BE2C (cell line): ENCODE measurements around the gene TSSC4.

Source experiments
- DNase-seq: peaks from one replicate; pipeline ENCODE4 v3.0.0-alpha.2; 2020
- H3K27me3 ChIP-seq: fragments of 250-450 bp; sonication (Bioruptor Pico); 2 replicates; pipeline ENCODE4 v1.5.1; 2020; ENCODE audit warnings: mild to moderate bottlenecking
- H3K36me3 ChIP-seq: fragments of 250-450 bp; sonication (Bioruptor Pico); 2 replicates; pipeline ENCODE4 v1.5.1; 2020; ENCODE audit warnings: mild to moderate bottlenecking
- H3K4me1 ChIP-seq: fragments of 250-450 bp; sonication (Bioruptor Pico); 2 replicates; pipeline ENCODE4 v1.5.1; 2020
- H3K4me3 ChIP-seq: 2 replicates; pipeline ENCODE4 v1.5.1; 2011; ENCODE audit warnings: low read depth, low read length
- H3K9me3 ChIP-seq: fragments of 250-450 bp; sonication (Bioruptor Pico); 2 replicates; pipeline ENCODE4 v1.5.1; 2020
- TF ChIP-seq, protein P1 (sequence below): IDR thresholded peaks from 2 replicates; pipeline ENCODE4 v1.5.1; 2012; ENCODE audit warnings: mild to moderate bottlenecking, low read depth, low read length

Gene TSSC4

DNA sequence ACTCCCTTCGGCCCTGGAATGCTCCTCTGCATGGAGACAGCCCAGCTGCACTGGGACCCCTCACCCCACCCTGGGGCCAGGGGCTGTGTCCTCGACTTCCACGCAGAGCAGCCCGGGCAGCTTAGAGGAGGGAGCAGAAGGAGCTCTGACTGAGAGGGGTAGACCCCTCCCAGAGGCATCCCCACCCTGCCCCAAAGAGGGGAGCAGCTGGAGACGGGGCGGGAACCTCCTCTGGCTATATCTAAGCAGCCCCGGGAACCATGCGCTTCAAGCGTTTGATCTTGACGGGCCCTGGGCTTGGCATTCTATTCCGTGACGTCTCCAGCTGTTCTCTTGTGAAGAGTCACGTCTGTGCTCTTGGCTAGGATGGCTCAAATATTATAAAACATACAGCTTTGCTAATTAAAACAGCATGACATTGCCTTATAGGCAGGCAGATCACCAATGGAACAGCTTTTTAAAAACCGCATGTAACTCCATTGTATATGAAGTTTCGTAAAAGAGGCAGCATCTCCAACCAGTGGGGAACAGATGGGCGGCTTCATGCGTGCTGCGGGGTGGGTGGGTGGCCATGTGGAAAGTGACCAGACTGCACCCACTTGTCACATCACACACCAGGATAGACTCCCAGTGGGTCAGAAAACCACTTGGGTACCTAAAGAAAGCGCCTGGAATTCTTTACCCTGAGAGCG is 51.9 kb downstream of the TSSC4 start:
- Histone ChIP-seq H3K9me3 (no peaks in the 10 kb centered on the region), H3K4me3 (no peak overlapping the region), H3K4me1 (no peaks in the 10 kb centered on the region), H3K27me3 (0 out of 2 replicates have a peak, but pooled peaks cover 2% of the 10 kb centered on the region), H3K36me3 (no peaks in the 10 kb centered on the region)
- TF ChIP-seq, protein P1, sequence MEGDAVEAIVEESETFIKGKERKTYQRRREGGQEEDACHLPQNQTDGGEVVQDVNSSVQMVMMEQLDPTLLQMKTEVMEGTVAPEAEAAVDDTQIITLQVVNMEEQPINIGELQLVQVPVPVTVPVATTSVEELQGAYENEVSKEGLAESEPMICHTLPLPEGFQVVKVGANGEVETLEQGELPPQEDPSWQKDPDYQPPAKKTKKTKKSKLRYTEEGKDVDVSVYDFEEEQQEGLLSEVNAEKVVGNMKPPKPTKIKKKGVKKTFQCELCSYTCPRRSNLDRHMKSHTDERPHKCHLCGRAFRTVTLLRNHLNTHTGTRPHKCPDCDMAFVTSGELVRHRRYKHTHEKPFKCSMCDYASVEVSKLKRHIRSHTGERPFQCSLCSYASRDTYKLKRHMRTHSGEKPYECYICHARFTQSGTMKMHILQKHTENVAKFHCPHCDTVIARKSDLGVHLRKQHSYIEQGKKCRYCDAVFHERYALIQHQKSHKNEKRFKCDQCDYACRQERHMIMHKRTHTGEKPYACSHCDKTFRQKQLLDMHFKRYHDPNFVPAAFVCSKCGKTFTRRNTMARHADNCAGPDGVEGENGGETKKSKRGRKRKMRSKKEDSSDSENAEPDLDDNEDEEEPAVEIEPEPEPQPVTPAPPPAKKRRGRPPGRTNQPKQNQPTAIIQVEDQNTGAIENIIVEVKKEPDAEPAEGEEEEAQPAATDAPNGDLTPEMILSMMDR, result no peak
- no peak for DNase-seq

DNA sequence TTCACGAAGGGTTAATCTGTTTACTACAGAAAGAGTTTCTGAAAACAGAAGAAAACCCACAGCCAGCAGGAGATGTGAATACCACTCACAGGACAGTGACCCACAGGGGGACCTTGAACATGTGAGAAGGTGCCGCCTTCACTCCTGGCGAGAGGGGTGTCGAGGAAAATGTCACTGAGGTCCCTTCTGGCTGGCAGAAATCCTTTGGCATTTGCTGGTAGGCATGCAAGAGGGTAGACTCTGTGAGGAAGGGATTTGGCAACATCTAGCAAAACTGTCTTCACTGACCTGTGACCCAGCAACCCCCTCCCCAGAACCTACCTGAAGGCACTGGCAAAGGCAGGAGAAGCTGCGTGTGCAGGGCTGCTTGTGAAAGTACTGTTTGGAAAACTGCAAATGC is 52.9 kb downstream of the TSSC4 start:
- no peak overlapping the region for H3K4me3 ChIP-seq
- 0 out of 2 replicates have a peak, but pooled peaks cover 2% of the 10 kb centered on the region for H3K27me3 ChIP-seq
- H3K4me1 ChIP-seq, result no peaks in the 10 kb centered on the region
- no peak for DNase-seq
- TF ChIP-seq, protein P1, result no peak
- no peaks in the 10 kb centered on the region for H3K36me3 ChIP-seq
- no peaks in the 10 kb centered on the region for H3K9me3 ChIP-seq
